Measurements from ENCODE around the gene PNPLA2. TPM values are rescaled to one million over a fixed set of nuclear protein-coding genes. Genes with fewer than 3 reads are reported as not detected.

PNPLA2 gene
- total RNA-seq, 1 donor from 2014 or later: 107 TPM

DNA sequence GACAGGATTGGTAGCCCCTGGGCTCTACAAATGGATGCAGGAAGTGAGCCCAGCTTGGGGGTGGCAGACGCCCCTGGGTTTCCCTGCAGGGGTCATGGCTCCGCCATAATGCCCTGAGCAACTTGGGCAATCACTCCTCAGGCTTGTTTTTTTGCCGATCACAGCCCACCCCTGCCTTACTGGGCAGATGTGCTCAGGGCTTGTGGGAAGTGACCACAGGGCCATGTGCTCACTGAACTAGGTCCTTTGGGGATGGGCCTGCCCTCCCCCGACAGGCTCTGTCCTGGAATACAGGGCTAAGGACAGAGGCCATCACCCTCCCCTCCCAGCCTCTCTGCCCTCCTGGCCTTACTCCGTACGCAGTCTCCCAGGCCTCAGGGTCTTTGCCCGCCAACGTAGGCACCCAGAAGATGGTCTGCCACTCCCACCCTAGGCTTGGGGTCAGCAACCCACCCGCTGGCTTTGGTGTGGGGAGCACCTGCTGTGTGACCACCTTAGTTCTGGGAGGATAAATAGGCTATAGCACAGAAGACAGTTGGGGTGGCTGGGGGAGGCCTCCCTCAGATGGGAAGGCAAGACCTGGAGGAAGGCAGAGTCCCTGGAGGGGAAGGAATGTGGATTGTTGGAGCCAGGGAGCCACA, 5.1 kb upstream of the PNPLA2 start:
- DNase-seq (ENCODE audit: low spot score) (no peak), ATAC-seq (no peak)

- DNase-seq (ENCODE audit: low spot score): no peak
Measured at GRCh38 chr11:815675-816432, 2.9 kb upstream of the PNPLA2 start.

DNA sequence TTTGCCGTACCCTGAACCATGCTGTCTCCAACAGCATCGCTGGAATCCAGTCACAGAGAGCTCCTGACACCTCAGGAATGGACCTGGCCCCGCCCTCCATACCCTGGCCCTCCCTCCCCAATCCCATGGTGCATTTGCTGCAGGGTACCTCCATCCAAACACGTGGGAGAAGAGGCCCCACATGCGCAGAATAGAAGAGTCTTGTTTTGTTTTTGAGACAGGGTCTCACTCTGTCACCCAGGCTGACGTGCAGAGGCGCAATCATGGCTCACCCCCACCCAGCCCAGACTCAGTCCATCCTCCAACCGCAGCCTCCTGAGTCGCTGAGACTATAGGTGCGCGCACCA, 2.3 kb upstream of the PNPLA2 start:
- ATAC-seq: no peak

More at GRCh38 chr11:815675-816432, 2.9 kb upstream of the PNPLA2 start:
- no peak for ATAC-seq

GRCh38 chr11:819129-819931, 616 bp downstream of the PNPLA2 start:
- peak; percentile 77 for ATAC-seq
- peak; percentile 94 for DNase-seq (ENCODE audit: low spot score)

More for the DNA sequence above, 2.3 kb upstream of the PNPLA2 start:
- no peak for DNase-seq (ENCODE audit: low spot score)

- peak; percentile 98 for DNase-seq (ENCODE audit: low spot score)
- ATAC-seq: peak; percentile 70
Measured at GRCh38 chr11:819943-820649, 1.4 kb downstream of the PNPLA2 start.

- DNase-seq (ENCODE audit: low spot score): peak; percentile 98
- peak; percentile 57 for ATAC-seq
Measured at GRCh38 chr11:820655-821511, 2.2 kb downstream of the PNPLA2 start.

DNA sequence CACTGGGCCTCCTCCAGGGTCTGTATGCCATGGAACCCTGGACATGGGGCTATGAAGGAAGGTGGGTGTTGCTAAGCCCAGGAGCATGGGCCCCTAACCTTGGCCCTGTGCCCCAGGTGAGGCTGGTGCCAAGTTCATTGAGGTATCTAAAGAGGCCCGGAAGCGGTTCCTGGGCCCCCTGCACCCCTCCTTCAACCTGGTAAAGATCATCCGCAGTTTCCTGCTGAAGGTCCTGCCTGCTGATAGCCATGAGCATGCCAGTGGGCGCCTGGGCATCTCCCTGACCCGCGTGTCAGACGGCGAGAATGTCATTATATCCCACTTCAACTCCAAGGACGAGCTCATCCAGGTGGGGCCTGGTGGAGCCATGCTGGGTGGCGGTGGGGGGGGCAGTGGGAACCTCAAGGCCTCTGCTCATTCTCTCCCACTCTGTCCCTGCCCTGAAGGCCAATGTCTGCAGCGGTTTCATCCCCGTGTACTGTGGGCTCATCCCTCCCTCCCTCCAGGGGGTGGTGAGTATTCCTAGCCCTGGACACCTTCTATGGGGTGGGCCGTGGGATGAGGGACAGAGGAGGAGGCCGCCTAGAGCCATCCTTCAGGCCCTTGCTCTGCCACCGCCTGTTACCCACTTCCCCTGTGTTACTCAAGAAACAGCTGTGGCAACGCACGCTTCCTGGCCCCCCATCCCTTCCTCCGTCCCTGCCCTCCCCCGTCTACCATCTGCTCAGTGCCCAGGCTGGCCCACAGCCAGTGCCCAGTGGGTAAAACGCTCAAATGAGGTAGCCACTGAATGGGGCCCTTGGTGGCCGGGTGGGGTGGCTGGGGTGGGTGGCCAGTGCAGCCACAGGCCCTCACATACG, 3.0 kb downstream of the PNPLA2 start:
- ATAC-seq (no peak), DNase-seq (ENCODE audit: low spot score) (no peak)

- ATAC-seq (no peak), DNase-seq (ENCODE audit: low spot score) (no peak)
Measured at GRCh38 chr11:823441-824291, 5.0 kb downstream of the PNPLA2 start.

DNA sequence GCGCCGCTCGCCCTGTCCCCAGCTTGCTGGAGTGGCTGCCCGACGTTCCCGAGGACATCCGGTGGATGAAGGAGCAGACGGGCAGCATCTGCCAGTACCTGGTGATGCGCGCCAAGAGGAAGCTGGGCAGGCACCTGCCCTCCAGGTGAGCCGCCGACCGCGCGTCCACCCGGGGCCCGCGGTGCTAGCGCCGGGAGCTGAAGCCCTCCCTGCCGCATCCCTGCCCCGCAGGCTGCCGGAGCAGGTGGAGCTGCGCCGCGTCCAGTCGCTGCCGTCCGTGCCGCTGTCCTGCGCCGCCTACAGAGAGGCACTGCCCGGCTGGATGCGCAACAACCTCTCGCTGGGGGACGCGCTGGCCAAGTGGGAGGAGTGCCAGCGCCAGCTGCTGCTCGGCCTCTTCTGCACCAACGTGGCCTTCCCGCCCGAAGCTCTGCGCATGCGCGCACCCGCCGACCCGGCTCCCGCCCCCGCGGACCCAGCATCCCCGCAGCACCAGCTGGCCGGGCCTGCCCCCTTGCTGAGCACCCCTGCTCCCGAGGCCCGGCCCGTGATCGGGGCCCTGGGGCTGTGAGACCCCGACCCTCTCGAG, 5.7 kb downstream of the PNPLA2 start:
- peak; percentile 1 for ATAC-seq
- DNase-seq (ENCODE audit: low spot score): no peak

- DNase-seq (ENCODE audit: low spot score) (no peak), ATAC-seq (peak; percentile 2)
Measured at GRCh38 chr11:824942-825341, 6.2 kb downstream of the PNPLA2 start.

GRCh38 chr11:825366-826226, 6.9 kb downstream of the PNPLA2 start:
- DNase-seq (ENCODE audit: low spot score) (no peak), ATAC-seq (peak; percentile 4)

GRCh38 chr11:826227-826621, 7.5 kb downstream of the PNPLA2 start:
- DNase-seq (ENCODE audit: low spot score): no peak

DNA sequence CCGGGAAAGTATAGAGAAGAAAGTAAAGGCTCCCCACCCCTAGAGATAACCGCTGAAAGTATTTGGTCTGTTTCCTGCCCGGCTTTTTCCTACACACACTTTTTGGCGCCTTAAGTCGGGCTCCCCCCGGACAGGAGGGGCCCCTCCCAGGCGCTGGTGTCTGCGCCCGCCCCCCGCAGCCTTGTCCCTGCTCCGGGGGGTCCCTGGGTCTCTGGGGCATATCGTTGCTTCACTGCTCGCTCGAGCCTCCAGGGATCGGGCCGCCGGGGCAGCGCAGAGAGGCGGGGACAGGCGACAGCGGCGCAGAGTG, 8.1 kb downstream of the PNPLA2 start:
- DNase-seq (ENCODE audit: low spot score) (no peak), ATAC-seq (no peak)

More at GRCh38 chr11:826227-826621, 7.5 kb downstream of the PNPLA2 start:
- no peak for ATAC-seq

DNA sequence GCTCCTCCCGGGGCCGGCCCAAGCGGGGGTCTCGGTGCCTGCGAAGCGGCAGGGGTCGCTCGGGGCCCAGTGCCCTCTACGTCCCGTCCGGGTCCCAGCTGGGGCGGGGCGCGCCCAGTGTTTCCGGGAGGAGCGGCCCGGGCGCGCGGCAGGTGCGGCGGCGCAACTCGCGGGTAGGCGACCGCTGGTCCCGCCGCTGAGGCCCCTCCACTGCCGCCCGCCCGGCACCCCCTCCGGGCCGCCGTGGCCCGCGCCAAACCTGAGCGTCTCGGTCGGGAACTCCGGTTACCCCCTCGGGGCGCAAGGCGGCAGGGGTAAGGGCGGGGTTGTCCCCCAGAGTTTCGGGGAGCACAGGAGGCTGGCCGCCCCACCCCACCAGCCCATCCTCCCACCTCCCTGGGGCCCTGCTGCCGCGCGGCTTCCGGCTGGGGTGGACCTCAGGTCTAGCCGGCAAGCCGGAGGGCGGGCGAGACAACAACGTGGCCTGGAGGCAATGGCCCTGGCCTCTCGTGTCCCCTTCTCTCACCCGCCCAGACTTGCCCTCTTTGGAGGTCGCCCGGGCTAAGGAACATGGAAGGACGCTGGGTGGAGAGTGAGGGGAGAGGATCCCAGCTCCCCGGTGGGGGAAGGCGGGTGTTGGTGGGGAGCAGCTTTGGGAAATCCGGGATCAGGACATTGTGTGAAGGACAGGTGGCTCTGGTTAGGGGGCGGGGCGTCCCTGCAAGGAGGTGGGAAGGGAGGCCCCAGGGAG, 8.6 kb downstream of the PNPLA2 start:
- no peak for ATAC-seq
- DNase-seq (ENCODE audit: low spot score): no peak

DNA sequence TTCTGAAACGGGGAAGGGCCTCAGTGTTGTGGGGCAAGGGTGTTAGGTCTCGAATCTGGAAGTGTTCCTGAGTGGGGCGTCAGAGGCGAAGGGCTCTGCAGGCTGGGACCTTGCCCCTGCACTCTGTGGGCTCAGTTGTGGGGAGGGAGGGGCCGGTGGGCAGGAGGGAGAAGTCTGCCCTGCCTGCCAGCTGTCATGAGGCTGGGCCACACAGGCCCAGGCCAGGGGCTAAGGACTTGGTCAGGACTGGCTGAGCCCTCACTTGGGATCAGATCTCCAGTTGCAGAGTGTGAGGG, 9.1 kb downstream of the PNPLA2 start, which contains the start of gene CRACR2B:
TSS of gene CRACR2B (plus strand) at position 23 of the 296 bp plus-strand sequence. CDS start 689 bp downstream, outside the sequence.
- ATAC-seq: no peak
- no peak for DNase-seq (ENCODE audit: low spot score)

DNA sequence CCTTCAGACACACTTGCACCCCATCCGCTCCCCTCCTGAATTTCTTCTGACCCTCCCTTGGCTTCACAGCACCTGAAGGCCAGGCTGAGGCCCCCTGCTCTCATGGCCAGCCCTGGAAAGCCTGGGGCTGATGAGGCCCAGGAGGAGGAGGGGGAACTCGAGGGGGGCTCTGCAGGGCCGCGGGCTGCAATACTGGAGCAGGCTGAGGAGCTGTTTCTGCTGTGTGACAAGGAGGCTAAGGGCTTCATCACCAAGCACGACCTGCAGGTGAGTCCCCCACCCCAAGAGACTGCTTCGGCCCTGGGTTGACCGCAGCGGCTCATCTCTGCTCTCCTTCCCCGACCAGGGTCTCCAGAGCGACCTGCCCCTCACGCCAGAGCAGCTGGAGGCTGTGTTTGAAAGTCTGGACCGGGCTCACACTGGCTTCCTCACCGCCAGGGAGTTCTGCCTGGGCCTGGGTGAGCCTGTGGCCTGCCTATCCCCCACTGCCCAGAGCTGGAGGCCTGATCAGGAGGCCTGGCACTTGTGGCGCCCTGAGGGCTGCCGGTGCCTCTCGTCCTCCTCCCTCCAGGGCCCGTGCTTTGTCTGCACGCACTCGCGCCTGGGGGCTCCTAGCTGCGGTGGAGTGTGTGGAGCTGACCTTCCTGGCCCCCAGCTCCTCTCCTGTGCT, 9.9 kb downstream of the PNPLA2 start:
- ATAC-seq: no peak
- no peak for DNase-seq (ENCODE audit: low spot score)

Data from left lobe of liver (tissue), 2 donors.